ENCODE measurements around the gene MACO1. TPM values are rescaled to one million over a fixed set of nuclear protein-coding genes. Genes with fewer than 3 reads are reported as not detected.

MACO1 gene
- total and polyA plus RNA-seq, 9 of the 15 experiments (the other 6 are each of a cell fraction or from before 2014, with no cell fraction given), result 4.6 to 28.4 (median 21.7) TPM

GRCh38 chr1:25467616-25468015, 36.9 kb downstream of the MACO1 start:
- CTCF ChIA-PET (ENCODE audit: low intra/inter-chr PET ratio), result no interaction called here
- WGBS (ENCODE audit: insufficient coverage, low coverage, missing lambda C conversion rate), result 50% methylated on average over 1 of the region's 1 CpG
- H3K4me2 ChIP-seq (ENCODE audit: insufficient read depth, low read length), result no peak overlapping the region
- H3K9ac ChIP-seq (ENCODE audit: insufficient read depth in 1 of 2, low read depth in 2 of 2, low read length in 2 of 2), result no peak overlapping the region
- peaks cover 77% of the 10 kb centered on the region for H3K79me2 ChIP-seq (ENCODE audit: control insufficient read depth, insufficient read depth, low read length)
- H3K36me3 ChIP-seq (ENCODE audit: control insufficient read depth, insufficient read depth, low read length), result peaks cover 46% of the 10 kb centered on the region
- FAIRE-seq (no peak), ATAC-seq (no peak), DNase-seq (ENCODE audit: extremely low read depth in 1 of 4, low spot score in 3 of 4) (no peak)
- no peaks in the 10 kb centered on the region for H3K9me1 ChIP-seq (ENCODE audit: control insufficient read depth, insufficient read depth, low read length)
- peaks cover 7 to 19% of the 10 kb centered on the region in 2 experiments; a peak in 4 of 5 replicates for H3K4me1 ChIP-seq (replicated peaks in 1 of 2; ENCODE audit: control insufficient read depth in 2 of 2, insufficient read depth in 2 of 2, low read length in 2 of 2)
- TF ChIP-seq RBM25 (IDR thresholded peaks at IDR 0.05; ENCODE audit: low read depth, low read length, severe bottlenecking) (no peak), ZNF444 (CRISPR knock-in tag; IDR thresholded peaks at IDR 0.05) (no peak), MYNN (IDR thresholded peaks at IDR 0.05) (no peak), MYNN (CRISPR knock-in tag; IDR thresholded peaks at IDR 0.05) (no peak), SRSF9 (IDR thresholded peaks at IDR 0.05; ENCODE audit: borderline replicate concordance, low read depth, low read length) (no peak), CBX3 (IDR thresholded peaks at IDR 0.05; ENCODE audit: borderline replicate concordance in 1 of 2, low read length in 2 of 2) (no peak), ZZZ3 (IDR thresholded peaks at IDR 0.05) (no peak), ZNF184 (CRISPR knock-in tag; IDR thresholded peaks at IDR 0.05) (no peak), XRCC3 (IDR thresholded peaks at IDR 0.05) (no peak), PHB2 (IDR thresholded peaks at IDR 0.05; ENCODE audit: low read depth) (no peak), MCM7 (IDR thresholded peaks at IDR 0.05) (no peak), CBX5 (IDR thresholded peaks at IDR 0.05; ENCODE audit: borderline replicate concordance, low read depth) (no peak), GATAD2B (IDR thresholded peaks at IDR 0.05; ENCODE audit: borderline replicate concordance) (no peak), ZNF140 (CRISPR knock-in tag; IDR thresholded peaks at IDR 0.05) (no peak), KAT7 (CRISPR knock-in tag; IDR thresholded peaks at IDR 0.05; ENCODE audit: borderline replicate concordance) (no peak)
- TF ChIP-seq, protein P1, sequence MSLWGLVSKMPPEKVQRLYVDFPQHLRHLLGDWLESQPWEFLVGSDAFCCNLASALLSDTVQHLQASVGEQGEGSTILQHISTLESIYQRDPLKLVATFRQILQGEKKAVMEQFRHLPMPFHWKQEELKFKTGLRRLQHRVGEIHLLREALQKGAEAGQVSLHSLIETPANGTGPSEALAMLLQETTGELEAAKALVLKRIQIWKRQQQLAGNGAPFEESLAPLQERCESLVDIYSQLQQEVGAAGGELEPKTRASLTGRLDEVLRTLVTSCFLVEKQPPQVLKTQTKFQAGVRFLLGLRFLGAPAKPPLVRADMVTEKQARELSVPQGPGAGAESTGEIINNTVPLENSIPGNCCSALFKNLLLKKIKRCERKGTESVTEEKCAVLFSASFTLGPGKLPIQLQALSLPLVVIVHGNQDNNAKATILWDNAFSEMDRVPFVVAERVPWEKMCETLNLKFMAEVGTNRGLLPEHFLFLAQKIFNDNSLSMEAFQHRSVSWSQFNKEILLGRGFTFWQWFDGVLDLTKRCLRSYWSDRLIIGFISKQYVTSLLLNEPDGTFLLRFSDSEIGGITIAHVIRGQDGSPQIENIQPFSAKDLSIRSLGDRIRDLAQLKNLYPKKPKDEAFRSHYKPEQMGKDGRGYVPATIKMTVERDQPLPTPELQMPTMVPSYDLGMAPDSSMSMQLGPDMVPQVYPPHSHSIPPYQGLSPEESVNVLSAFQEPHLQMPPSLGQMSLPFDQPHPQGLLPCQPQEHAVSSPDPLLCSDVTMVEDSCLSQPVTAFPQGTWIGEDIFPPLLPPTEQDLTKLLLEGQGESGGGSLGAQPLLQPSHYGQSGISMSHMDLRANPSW (CRISPR knock-in tag; IDR thresholded peaks at IDR 0.05), result no peak
- no peaks in the 10 kb centered on the region for H3K27me3 ChIP-seq (ENCODE audit: control insufficient read depth in 2 of 2, insufficient read depth in 2 of 2, low read length in 2 of 2)
- H3K9me3 ChIP-seq (replicated peaks; ENCODE audit: control insufficient read depth, insufficient read depth, low read depth, low read length), result no peaks in the 10 kb centered on the region
- H4K20me1 ChIP-seq (replicated peaks; ENCODE audit: control insufficient read depth, insufficient read depth, low read length), result no peaks in the 10 kb centered on the region
- H3K27ac ChIP-seq (ENCODE audit: extremely low read depth, low read depth, low read length), result peak overlapping the region; percentile 44; the same call in 1 of the 3 replicates
- POLR2A ChIA-PET, result interaction anchor here (0.9 to 2.5 kb wide), 4 partner anchors 9 to 18 kb away, joined by 3 to 10 read pairs (median 6); no protein-coding TSS in a partner anchor
- intact Hi-C loops (cut with micrococcal nuclease) (loop anchor here (5.0 kb wide), 1 partner anchor 35 kb away; the partner anchor contains the start of gene MACO1), in situ Hi-C loops (cut with MboI) (no loop called here)
- H3K4me3 ChIP-seq, result no peak overlapping the region
- no TSS peak for BruUV-seq (replicated peaks)
- no peak overlapping the region for H2AFZ ChIP-seq (ENCODE audit: low read depth, low read length)

All from K562 (cell line).